Measurements from ENCODE around the gene FEZ2.

DNA sequence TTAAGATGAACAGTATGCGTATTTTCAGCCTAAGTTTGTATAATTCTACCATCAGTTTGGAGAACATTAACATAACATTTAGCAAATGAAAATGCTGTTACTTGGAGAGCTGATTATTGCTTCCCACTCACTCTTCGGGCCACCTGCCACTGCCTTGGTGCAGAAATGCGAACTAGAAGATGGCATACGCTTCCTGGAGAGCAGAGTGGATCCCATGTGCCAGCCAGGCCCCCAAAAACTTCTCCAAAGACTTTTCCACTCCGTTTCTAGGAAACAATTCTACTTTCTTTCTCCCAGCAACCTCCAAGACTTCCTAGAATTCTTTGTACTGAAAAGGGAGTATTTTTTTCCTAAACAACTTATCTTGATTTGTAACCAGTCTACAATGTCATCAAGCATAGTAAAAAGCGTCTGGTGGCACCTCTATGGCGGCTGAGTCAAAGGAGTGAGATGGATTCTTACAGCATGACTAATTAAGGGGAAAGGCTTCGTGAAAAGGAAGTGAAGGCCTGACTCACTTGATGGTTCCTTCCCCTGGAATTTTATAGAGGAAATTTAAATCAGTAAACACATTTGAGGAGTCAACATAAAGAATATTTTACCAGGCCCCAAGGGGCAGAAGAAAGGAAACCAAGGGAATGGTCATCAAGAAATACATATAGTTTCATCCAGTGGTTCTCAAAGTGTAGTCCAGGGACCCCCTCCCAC lies 36.6 kb downstream of the FEZ2 start:
- TF ChIP-seq EGR1 (IDR thresholded peaks at IDR 0.05) (no peak), EP300 (IDR thresholded peaks at IDR 0.05; ENCODE audit: borderline replicate concordance) (peak; percentile 35; the same call in 1 of the 2 replicates), TEAD4 (IDR thresholded peaks at IDR 0.05) (peak; percentile 56), TAF1 (IDR thresholded peaks at IDR 0.05; ENCODE audit: low read depth) (no peak), RAD21 (IDR thresholded peaks at IDR 0.05; ENCODE audit: low read depth) (no peak), FOXM1 (IDR thresholded peaks at IDR 0.05; ENCODE audit: borderline replicate concordance, low read depth) (no peak), ZBTB7A (IDR thresholded peaks at IDR 0.05; ENCODE audit: low read depth) (no peak), YY1 (IDR thresholded peaks at IDR 0.05; ENCODE audit: low read depth) (no peak)
- TF ChIP-seq, protein P1, sequence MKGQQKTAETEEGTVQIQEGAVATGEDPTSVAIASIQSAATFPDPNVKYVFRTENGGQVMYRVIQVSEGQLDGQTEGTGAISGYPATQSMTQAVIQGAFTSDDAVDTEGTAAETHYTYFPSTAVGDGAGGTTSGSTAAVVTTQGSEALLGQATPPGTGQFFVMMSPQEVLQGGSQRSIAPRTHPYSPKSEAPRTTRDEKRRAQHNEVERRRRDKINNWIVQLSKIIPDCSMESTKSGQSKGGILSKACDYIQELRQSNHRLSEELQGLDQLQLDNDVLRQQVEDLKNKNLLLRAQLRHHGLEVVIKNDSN (IDR thresholded peaks at IDR 0.05), result no peak
- TF ChIP-seq, protein P2, sequence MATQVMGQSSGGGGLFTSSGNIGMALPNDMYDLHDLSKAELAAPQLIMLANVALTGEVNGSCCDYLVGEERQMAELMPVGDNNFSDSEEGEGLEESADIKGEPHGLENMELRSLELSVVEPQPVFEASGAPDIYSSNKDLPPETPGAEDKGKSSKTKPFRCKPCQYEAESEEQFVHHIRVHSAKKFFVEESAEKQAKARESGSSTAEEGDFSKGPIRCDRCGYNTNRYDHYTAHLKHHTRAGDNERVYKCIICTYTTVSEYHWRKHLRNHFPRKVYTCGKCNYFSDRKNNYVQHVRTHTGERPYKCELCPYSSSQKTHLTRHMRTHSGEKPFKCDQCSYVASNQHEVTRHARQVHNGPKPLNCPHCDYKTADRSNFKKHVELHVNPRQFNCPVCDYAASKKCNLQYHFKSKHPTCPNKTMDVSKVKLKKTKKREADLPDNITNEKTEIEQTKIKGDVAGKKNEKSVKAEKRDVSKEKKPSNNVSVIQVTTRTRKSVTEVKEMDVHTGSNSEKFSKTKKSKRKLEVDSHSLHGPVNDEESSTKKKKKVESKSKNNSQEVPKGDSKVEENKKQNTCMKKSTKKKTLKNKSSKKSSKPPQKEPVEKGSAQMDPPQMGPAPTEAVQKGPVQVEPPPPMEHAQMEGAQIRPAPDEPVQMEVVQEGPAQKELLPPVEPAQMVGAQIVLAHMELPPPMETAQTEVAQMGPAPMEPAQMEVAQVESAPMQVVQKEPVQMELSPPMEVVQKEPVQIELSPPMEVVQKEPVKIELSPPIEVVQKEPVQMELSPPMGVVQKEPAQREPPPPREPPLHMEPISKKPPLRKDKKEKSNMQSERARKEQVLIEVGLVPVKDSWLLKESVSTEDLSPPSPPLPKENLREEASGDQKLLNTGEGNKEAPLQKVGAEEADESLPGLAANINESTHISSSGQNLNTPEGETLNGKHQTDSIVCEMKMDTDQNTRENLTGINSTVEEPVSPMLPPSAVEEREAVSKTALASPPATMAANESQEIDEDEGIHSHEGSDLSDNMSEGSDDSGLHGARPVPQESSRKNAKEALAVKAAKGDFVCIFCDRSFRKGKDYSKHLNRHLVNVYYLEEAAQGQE (IDR thresholded peaks at IDR 0.05; ENCODE audit: low read depth), result no peak
- TF ChIP-seq, protein P3, sequence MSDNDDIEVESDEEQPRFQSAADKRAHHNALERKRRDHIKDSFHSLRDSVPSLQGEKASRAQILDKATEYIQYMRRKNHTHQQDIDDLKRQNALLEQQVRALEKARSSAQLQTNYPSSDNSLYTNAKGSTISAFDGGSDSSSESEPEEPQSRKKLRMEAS (IDR thresholded peaks at IDR 0.05), result peak; percentile 44; the same call in 1 of the 2 replicates
